Stimulated activated effector memory CD8-positive, alpha-beta T cell treated with anti-CD3 and anti-CD28 coated beads, Interleukin-12 subunit alpha, Interleukin-12 subunit beta, amount 100 ng/mL, for 72 hours (primary cell): ENCODE measurements around the gene FBN2.
A peak's percentile ranks its signal among the peaks of the same experiment; 100 is the strongest.
"Not testable (repeated sequence)": the region's sequence is repeated elsewhere in the genome, so short reads cannot be mapped to it uniquely, and the experiment has no call there.

Experiments used
- ATAC-seq: fragments of 150-1000 bp; cut with Tn5 transposase; 2 replicates; pipeline ENCODE4 v1.10.0; 2021
- DNase-seq, 2 donors: peaks; one replicate each; pipeline ENCODE4 v3.0.0; 2021 to 2022; ENCODE audit warnings: low spot score in 2 of 2
- H3K27ac Mint-ChIP-seq: one replicate; pipeline ENCODE4 v1.8.0; 2022; ENCODE audit warnings: mild to moderate bottlenecking, mixed read lengths
- H3K36me3 Mint-ChIP-seq: one replicate; pipeline ENCODE4 v1.8.0; 2022; ENCODE audit warnings: mild to moderate bottlenecking, mixed read lengths
- H3K4me1 Mint-ChIP-seq: one replicate; pipeline ENCODE4 v1.8.0; 2022; ENCODE audit warnings: mixed read lengths
- H3K4me3 Mint-ChIP-seq: one replicate; pipeline ENCODE4 v1.8.0; 2022; ENCODE audit warnings: mild to moderate bottlenecking, mixed read lengths
- H3K9me3 Mint-ChIP-seq: one replicate; pipeline ENCODE4 v1.8.0; 2022; ENCODE audit warnings: mixed read lengths

The FBN2 gene

DNA sequence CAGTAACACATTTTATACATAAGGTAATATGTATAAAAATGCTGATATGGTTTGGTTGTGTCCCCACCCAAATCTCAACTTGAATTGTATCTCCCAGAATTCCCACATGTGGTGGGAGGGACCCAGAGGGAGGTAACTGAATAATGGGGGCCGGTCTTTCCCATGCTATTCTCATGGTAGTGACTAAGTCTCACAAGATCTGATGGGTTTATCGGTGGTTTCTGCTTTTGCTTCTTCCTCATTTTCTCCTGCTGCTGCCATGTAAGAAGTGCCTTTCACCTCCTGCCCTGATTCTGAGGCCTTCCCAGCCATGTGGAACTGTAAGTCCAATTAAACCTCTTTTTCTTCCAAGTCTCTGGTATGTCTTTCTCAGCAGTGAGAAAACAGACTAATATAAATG, 137.3 kb downstream of the FBN2 start:
- not testable (repeated sequence) for H3K9me3 Mint-ChIP-seq, H3K4me1 Mint-ChIP-seq, H3K4me3 Mint-ChIP-seq, DNase-seq, H3K36me3 Mint-ChIP-seq, H3K27ac Mint-ChIP-seq, ATAC-seq

DNA sequence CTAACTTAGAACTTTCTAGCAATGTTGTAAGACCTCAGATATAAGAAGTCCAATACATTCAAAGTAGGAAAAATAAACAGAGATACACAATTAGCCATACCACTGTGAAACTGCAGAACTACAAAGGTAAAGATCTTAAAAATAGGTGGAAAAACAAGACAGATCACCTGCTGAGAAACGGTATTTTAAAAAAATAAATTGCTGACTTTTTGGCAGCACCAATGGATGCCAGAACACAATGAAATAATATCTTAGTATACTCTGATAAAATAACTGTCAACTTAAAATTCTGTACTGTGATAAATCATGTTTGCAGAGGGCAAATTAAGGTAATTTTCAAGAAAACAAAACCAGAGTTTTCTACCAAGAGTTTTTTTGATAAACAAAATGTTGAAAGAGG, 138.9 kb downstream of the FBN2 start:
- ATAC-seq (no peak), DNase-seq (no peak)
- Mint-ChIP-seq H3K4me1 (no peaks in the 10 kb centered on the region), H3K4me3 (no peak overlapping the region), H3K27ac (no peak overlapping the region), H3K9me3 (peaks cover 7% of the 10 kb centered on the region), H3K36me3 (no peaks in the 10 kb centered on the region)

DNA sequence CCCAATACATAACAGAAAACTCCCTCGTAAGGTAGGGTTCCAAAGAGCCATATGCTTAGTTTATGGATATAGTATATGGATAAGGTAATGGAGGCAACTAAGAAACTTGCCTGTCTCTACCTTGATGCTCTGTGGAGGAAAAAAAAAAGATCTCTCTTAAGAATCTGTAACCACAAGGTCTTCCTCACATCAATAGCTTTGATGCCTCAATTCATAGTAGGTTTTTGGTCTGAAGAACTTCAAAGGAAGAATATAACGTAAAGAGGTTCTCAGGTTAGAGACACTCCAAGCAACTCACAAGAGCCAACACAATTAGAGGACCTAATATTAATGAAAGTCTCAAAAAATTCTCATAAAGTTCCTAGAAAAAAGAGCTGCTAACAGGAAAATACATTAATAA, 140.2 kb downstream of the FBN2 start:
- Mint-ChIP-seq H3K4me1 (no peaks in the 10 kb centered on the region), H3K9me3 (peaks cover 7% of the 10 kb centered on the region)

DNA sequence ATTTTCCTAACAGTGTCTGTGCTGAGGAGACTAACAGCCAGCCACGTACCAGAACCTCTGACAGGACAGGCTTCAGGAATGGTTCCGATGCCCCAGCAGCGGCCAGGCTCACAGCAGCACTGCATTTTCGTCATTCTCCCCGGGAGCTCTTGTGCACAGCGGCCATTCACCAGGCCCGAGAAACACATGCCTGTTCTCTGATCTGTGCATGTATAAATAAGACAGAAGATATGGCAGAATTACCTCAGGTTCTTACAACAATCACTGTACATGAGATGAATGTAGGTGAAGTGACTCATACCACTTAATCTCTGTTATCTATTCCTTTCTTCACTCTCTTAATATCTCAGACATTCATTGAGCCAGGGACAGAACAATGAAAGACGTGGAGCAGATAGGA, 143.0 kb downstream of the FBN2 start:
- peaks cover 5% of the 10 kb centered on the region for H3K9me3 Mint-ChIP-seq
- no peak for ATAC-seq

More for the DNA sequence above, 140.2 kb downstream of the FBN2 start:
- DNase-seq, result no peak
- Mint-ChIP-seq H3K36me3 (no peaks in the 10 kb centered on the region), H3K27ac (no peak overlapping the region), H3K4me3 (no peak overlapping the region)
- no peak for ATAC-seq

DNA sequence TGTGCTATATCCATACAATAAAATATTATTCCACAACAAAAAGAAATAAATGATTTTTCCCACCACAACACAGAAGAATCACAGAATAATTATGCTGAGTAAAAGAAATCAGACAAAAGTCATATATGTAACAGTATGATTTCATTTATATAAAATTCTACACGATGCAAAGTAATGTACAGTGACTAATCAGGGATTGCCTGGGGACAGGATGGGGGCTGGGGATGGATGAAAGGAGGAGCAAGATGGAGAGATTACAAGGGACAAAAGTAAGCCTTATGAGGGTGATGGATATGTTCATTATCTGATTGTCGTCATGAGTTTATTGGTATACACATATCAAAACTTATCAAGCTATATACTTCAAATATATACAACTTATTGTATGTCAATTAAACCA, 154.0 kb downstream of the FBN2 start:
- ATAC-seq, result no peak
- Mint-ChIP-seq H3K36me3 (no peaks in the 10 kb centered on the region), H3K27ac (no peak overlapping the region), H3K4me1 (no peaks in the 10 kb centered on the region), H3K4me3 (no peak overlapping the region), H3K9me3 (peaks cover 6% of the 10 kb centered on the region)
- no peak for DNase-seq

More for the DNA sequence above, 143.0 kb downstream of the FBN2 start:
- no peak for DNase-seq
- no peak overlapping the region for H3K4me3 Mint-ChIP-seq
- no peaks in the 10 kb centered on the region for H3K36me3 Mint-ChIP-seq
- no peak overlapping the region for H3K27ac Mint-ChIP-seq
- H3K4me1 Mint-ChIP-seq, result no peaks in the 10 kb centered on the region

DNA sequence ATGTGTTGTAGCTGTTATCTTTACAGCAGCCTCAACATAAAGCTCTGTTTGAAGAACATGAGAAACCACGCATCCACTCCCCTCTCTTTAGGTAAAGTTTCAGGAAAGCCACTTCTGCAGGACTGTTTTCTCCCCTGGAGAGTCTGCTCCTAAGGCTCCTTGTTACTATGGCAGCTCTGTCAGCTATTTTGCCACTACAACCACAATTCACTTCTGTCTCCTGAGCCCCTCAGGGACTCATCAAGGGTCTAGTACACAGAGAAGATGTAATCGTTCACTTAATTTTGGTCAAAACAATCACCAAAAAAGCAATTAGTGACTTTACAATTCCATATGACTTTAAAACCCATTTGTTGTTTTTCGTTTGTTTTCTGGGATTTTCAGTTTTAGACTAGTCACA, 157.7 kb downstream of the FBN2 start:
- ATAC-seq (no peak), DNase-seq (no peak)

DNA sequence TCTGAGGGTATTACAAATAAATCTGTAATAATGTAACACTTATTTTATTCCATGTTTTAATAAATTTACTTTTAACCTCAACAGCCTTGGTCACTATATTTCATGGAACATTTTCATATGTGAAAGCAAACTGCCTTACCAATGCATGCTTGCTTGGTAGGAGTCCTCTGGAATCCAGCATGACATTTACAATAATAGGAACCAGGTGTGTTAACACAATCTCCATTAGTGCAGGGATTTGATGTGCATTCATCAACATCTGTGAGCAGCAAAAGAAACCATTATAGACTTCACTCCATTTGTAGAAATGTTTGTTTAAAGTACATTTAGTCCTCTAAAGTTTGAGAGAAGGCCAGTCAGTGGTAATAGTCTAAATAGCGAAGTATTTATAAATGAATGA, 159.4 kb downstream of the FBN2 start:
- Mint-ChIP-seq H3K4me3 (no peak overlapping the region), H3K9me3 (no peaks in the 10 kb centered on the region), H3K27ac (no peak overlapping the region), H3K4me1 (no peaks in the 10 kb centered on the region), H3K36me3 (no peaks in the 10 kb centered on the region)
- no peak for ATAC-seq
- DNase-seq, result no peak

More for the DNA sequence above, 157.7 kb downstream of the FBN2 start:
- Mint-ChIP-seq H3K4me1 (no peaks in the 10 kb centered on the region), H3K27ac (no peak overlapping the region), H3K36me3 (no peaks in the 10 kb centered on the region), H3K4me3 (no peak overlapping the region), H3K9me3 (no peaks in the 10 kb centered on the region)

DNA sequence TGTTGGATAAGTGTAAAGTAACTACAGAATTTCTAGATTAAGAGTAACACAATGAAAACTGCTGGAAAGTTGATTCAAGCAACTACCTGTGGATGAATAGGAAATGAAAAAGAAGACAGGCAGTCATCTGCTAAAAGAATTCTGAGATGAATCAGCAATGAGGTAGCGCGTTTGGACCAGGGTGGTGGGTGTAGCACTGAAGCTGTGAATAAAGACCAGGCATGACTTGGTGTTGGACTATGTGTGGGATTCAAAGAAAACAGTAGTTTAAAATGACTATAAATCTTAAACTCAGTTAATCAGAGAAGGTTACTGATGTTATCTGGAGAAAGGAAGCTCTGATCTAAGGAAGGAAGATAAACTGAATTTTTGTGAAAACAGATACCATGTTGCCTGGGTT, 159.8 kb downstream of the FBN2 start:
- no peaks in the 10 kb centered on the region for H3K4me1 Mint-ChIP-seq
- no peak overlapping the region for H3K4me3 Mint-ChIP-seq
- no peak for DNase-seq
- ATAC-seq, result no peak
- no peaks in the 10 kb centered on the region for H3K9me3 Mint-ChIP-seq
- H3K36me3 Mint-ChIP-seq, result no peaks in the 10 kb centered on the region
- H3K27ac Mint-ChIP-seq, result no peak overlapping the region

DNA sequence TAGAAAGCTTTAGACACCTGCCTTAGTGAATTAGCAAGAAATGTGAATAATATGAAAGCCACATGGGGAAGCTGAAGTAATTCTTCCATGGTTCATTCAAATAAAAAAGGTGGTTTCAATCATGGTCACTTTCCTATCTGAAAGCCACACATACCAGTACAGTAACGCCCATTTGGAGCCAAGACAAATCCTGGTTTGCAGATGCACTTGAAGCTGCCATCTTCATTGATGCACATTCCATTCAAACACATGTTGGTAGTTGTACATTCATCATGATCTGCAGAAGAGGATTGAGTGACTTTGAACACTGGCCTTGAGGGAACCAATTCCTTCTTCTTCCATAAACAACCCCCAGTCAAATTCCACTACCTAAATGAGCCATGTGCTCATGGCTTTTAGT, 161.5 kb downstream of the FBN2 start:
- no peak for ATAC-seq
- no peaks in the 10 kb centered on the region for H3K36me3 Mint-ChIP-seq
- H3K27ac Mint-ChIP-seq, result no peak overlapping the region
- no peak overlapping the region for H3K4me3 Mint-ChIP-seq
- H3K4me1 Mint-ChIP-seq, result no peaks in the 10 kb centered on the region
- no peaks in the 10 kb centered on the region for H3K9me3 Mint-ChIP-seq
- DNase-seq, result no peak

DNA sequence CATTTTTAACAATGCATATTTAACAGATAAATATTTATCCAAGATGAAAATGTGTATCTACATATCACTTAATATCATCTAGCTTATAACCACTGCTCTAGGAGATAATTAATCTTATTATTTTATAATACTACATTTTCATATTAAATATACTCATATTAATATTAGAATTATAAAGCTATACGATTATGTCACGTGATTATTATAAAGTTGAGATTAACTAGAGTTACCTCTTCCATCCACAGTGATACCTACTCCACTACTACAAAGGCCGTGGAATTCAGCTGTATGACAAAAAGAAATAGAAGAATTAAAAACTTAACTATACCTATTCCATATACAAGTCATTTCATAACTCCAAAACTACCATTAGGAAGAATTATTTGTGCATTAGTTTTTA, 171.9 kb downstream of the FBN2 start:
- DNase-seq (no peak), ATAC-seq (no peak)
- Mint-ChIP-seq H3K4me3 (no peak overlapping the region), H3K36me3 (no peaks in the 10 kb centered on the region), H3K27ac (no peak overlapping the region), H3K9me3 (no peaks in the 10 kb centered on the region), H3K4me1 (no peaks in the 10 kb centered on the region)

DNA sequence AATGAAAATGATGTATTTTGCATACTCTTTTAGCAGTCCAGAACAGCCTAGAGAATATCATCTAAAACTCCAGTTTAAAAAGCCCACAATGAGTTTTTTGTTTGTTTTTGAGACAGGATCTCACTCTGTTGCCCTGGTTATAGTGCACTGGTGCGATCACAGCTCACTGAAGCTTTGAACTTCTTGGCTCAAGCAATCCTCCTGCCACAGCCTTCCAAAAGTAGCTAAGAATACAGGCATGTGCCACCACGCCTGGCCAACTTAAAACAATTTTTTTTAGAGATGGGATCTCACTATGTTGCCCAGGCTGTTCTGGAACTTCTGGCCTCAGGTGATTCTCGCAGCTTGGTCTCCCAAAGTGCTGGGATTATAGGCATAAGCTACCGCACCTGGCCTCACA, 175.7 kb downstream of the FBN2 start:
- no peak overlapping the region for H3K4me3 Mint-ChIP-seq
- H3K9me3 Mint-ChIP-seq, result no peaks in the 10 kb centered on the region
- H3K27ac Mint-ChIP-seq, result no peak overlapping the region
- H3K4me1 Mint-ChIP-seq, result no peaks in the 10 kb centered on the region
- no peak for DNase-seq
- no peaks in the 10 kb centered on the region for H3K36me3 Mint-ChIP-seq
- no peak for ATAC-seq

DNA sequence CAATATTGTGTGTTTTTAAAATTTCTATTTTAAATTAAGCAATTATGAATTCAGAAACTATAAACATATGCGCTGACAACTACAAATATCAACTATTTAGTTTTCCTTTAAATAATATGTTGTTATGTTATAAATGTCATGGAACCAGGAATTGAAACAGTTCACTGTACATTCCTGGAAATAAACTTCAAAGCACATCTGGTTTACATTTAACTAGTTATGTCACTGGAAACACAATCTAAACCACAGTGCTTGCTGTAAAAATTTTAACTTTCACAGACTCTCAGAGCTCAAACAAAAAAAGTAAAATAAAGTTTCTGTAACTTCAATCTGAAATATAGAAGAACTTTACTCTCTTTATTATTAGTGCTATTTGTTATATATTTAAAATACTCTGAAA, 179.2 kb downstream of the FBN2 start:
- H3K36me3 Mint-ChIP-seq, result no peaks in the 10 kb centered on the region
- H3K4me1 Mint-ChIP-seq, result no peaks in the 10 kb centered on the region
- no peak for ATAC-seq
- H3K9me3 Mint-ChIP-seq, result peaks cover 2% of the 10 kb centered on the region
- H3K27ac Mint-ChIP-seq, result no peak overlapping the region
- no peak for DNase-seq
- no peak overlapping the region for H3K4me3 Mint-ChIP-seq

DNA sequence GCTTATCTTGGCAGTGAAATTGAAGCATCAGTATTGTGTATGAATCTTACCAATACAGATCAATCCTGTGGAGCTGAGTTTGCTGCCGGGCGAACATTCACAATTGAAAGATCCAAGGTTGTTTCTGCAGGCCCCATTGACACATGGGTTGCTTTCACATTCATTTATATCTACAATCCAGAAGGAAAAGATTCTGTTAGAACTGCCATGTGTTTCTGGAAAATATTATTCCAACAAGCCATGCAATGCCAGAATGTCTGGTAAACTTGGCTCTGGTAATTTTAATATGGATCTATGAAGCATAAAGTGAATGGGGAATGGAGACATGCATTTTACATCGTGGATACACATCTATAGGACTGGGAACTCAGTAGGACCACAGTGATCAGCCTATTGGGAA, 180.8 kb downstream of the FBN2 start:
- ATAC-seq, result no peak
- Mint-ChIP-seq H3K9me3 (peaks cover 2% of the 10 kb centered on the region), H3K4me1 (no peaks in the 10 kb centered on the region), H3K4me3 (no peak overlapping the region), H3K36me3 (no peaks in the 10 kb centered on the region), H3K27ac (no peak overlapping the region)
- DNase-seq, result no peak

DNA sequence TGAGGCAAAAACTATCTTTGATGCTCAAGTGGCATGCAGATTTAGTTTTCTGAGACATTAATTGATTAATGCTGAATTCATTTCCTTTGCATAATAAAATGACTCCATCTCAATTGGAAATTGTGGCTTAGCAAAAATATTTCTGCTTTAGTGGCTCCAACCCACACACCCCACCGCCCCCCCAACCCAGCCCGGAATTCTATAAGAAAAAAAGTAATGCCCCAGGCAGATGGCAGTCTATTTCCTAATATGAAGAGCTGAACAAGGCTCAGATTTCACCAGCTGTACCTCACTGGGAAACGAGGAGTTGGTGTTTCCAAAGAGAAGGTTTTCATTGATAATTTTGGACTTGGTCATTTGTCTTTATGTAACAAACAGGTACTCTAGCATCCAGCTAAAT, 182.1 kb downstream of the FBN2 start:
- Mint-ChIP-seq H3K4me1 (no peaks in the 10 kb centered on the region), H3K27ac (no peak overlapping the region), H3K4me3 (no peak overlapping the region), H3K9me3 (peaks cover 2% of the 10 kb centered on the region), H3K36me3 (no peaks in the 10 kb centered on the region)
- DNase-seq (no peak), ATAC-seq (no peak)

DNA sequence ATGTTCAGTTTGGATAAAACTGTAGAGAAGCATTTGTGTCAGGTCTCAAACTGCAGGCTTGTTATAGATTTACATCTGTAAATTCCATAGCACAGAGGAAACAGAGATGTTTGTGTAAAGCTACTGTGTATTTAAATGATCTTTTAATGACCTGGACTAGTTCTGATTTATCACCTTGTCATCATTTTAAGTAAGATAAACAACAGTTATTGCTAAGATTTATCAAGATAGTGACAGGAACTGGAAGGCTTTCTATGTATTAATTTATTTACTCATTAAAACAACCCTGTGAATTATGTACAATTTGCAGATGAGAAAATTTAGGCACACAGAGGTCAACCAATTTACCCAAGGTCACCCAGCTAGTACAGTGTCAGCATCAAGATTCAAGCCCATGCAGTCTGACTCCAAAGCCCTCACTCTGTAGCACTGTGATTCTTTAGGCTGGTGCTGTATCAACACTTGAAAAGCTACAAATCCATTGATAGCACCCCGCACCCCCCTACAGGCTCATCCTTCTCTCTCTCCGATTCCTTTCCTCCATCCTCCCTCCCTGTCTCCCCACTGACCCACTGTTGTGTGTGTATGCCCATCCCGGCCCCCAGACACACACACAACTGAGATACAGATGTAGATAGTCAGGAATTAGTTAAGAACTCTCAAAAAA, 184.5 kb downstream of the FBN2 start:
- H3K4me1 Mint-ChIP-seq, result no peaks in the 10 kb centered on the region
- H3K4me3 Mint-ChIP-seq, result no peak overlapping the region
- H3K36me3 Mint-ChIP-seq, result no peaks in the 10 kb centered on the region
- H3K27ac Mint-ChIP-seq, result no peak overlapping the region
- ATAC-seq (peak; percentile 42), DNase-seq (no peak)
- peaks cover 2% of the 10 kb centered on the region for H3K9me3 Mint-ChIP-seq

DNA sequence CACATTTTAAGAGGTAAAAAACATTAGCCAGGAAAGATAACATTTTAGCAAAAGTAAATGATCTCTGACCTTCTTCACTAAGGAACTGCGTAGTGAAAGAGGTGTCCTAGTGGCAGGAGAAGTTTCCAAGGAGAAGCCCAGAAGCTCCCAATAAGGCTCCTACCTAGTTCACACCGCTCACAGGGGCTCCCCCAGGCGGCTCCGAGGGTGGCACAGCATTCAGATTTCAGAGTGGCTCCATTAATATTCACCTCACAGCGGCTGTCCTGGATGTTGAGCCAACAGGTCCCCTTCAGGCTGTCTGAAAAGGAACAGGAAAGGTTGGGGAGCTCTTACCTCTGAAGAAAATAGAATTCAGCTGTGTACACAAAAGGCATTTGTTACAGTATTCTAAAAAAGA, 187.3 kb downstream of the FBN2 start:
- Mint-ChIP-seq H3K9me3 (peaks cover 2% of the 10 kb centered on the region), H3K27ac (no peak overlapping the region), H3K4me3 (no peak overlapping the region), H3K4me1 (no peaks in the 10 kb centered on the region), H3K36me3 (no peaks in the 10 kb centered on the region)
- no peak for ATAC-seq
- no peak for DNase-seq
